ENCODE data around the gene VPS26C. TPM values are rescaled to one million over a fixed set of nuclear protein-coding genes. Genes with fewer than 3 reads are reported as not detected.

Gene VPS26C
- total RNA-seq, 2 experiments from 2014 or later, result 96.2 to 98.7 TPM

DNA sequence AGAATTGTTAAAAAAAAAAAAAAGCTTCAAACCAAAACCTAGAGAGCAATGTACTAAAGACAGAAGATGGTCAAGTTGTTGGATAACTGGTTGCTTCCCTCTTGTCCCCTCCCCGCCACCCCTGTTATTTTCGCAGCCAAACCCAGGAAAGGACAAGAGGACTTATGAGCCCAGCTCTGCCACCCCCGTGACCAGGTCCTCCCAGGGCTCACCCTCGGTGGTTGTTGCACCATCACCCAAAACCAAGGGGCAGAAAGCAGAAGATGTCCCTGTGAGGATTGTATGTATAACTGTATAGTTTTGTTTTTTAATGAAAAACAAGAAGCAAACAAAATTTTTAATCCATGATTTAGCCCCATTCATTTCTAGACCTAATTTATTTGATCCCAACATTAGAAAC lies 69.4 kb downstream of the VPS26C start:
- DNase-seq, result no peak
- ChIA-PET POLR2A (no interaction called here), CTCF (interaction anchor here (0.9 kb wide), 1 partner anchor 10 kb away, joined by 8 read pairs; no protein-coding TSS in a partner anchor)
- no peaks in the 10 kb centered on the region for H3K9me3 Mint-ChIP-seq (ENCODE audit: insufficient read depth)
- H3K27ac Mint-ChIP-seq, result no peak overlapping the region
- ATAC-seq, result no peak
- H3K4me3 Mint-ChIP-seq, result no peak overlapping the region
- H3K36me3 Mint-ChIP-seq (ENCODE audit: low read depth), result peaks cover 29% of the 10 kb centered on the region
- no peaks in the 10 kb centered on the region for H3K27me3 Mint-ChIP-seq (ENCODE audit: low read depth)
- H3K4me1 Mint-ChIP-seq (ENCODE audit: low read depth), result no peaks in the 10 kb centered on the region

DNA sequence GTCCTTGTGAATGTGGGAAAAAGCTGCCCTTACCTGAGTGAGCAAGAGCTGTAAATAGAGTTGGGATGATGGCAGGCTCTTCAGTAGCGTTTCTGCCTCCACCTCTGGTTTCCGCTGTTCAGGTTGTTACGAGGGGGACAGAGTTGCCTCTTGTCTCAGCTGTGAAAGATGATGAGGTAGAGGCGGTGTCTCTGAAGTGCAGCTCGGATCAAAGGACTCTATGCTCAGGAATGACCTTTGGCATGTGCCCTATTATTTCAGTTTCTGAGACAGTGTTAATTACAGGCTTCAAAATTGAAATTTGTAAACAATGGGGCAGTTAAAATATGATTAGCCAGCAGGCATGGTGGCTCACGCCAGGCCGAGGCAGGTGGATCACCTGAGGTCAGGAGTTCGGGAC lies 70.3 kb downstream of the VPS26C start:
- Mint-ChIP-seq H3K27me3 (ENCODE audit: low read depth) (no peaks in the 10 kb centered on the region), H3K4me3 (no peak overlapping the region), H3K36me3 (ENCODE audit: low read depth) (peaks cover 28% of the 10 kb centered on the region), H3K9me3 (ENCODE audit: insufficient read depth) (no peaks in the 10 kb centered on the region), H3K27ac (no peak overlapping the region), H3K4me1 (ENCODE audit: low read depth) (peaks cover 3% of the 10 kb centered on the region)
- POLR2A ChIA-PET, result no interaction called here
- CTCF ChIA-PET, result no interaction called here
- ATAC-seq (no peak), DNase-seq (no peak)

DNA sequence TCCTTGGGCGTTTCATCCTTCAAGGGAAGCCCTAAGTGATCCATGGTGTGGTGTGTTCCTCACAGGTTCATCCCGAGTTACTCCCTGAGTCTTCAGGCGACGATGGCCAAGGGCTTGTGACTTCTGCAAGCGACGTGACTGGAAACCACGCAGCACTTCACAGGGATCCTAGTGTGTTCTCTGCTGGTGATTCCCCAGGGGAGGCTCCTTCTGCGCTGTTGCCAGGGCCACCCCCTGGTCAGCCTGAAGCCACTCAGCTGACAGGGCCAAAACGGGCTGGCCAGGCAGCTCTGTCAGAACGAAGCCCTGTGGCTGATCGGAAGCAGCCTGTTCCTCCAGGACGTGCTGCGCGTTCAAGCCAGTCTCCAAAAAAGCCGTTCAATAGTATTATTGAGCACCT lies 71.5 kb downstream of the VPS26C start:
- Mint-ChIP-seq H3K4me3 (no peak overlapping the region), H3K9me3 (ENCODE audit: insufficient read depth) (no peaks in the 10 kb centered on the region), H3K36me3 (ENCODE audit: low read depth) (peaks cover 30% of the 10 kb centered on the region), H3K27me3 (ENCODE audit: low read depth) (no peaks in the 10 kb centered on the region), H3K4me1 (ENCODE audit: low read depth) (peaks cover 4% of the 10 kb centered on the region), H3K27ac (no peak overlapping the region)
- no peak for ATAC-seq
- POLR2A ChIA-PET, result no interaction called here
- CTCF ChIA-PET, result interaction anchor here (1.4 kb wide), 1 partner anchor 368 kb away, joined by 3 read pairs; no protein-coding TSS in a partner anchor
- DNase-seq, result no peak

DNA sequence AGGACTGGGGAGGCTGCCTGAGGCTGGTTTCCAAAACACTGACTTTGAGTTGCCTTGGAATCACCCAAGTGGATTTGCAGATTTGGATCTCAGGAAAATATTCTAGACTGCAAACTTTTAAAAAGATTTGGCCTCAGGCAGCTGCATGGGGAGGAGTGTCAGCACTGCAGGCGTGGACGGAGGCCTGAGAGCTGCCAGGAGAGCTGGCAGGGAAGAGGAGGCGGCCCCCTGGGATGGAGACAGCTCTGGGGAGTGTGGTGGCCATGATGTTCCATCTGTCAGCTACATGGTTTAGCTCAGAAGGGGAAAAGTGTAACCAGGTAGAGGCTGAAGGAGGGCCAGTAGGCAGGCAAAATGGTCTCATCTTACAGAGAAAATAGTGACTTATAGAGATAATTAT lies 72.1 kb downstream of the VPS26C start:
- Mint-ChIP-seq H3K36me3 (ENCODE audit: low read depth) (peaks cover 33% of the 10 kb centered on the region), H3K4me1 (ENCODE audit: low read depth) (peaks cover 4% of the 10 kb centered on the region), H3K27me3 (ENCODE audit: low read depth) (no peaks in the 10 kb centered on the region), H3K9me3 (ENCODE audit: insufficient read depth) (no peaks in the 10 kb centered on the region), H3K27ac (no peak overlapping the region), H3K4me3 (no peak overlapping the region)
- CTCF ChIA-PET, result interaction anchor here (1.1 to 1.4 kb wide), 2 partner anchors 28 to 369 kb away, joined by 3 read pairs; no protein-coding TSS in a partner anchor
- ATAC-seq, result no peak
- POLR2A ChIA-PET, result no interaction called here
- DNase-seq, result no peak

DNA sequence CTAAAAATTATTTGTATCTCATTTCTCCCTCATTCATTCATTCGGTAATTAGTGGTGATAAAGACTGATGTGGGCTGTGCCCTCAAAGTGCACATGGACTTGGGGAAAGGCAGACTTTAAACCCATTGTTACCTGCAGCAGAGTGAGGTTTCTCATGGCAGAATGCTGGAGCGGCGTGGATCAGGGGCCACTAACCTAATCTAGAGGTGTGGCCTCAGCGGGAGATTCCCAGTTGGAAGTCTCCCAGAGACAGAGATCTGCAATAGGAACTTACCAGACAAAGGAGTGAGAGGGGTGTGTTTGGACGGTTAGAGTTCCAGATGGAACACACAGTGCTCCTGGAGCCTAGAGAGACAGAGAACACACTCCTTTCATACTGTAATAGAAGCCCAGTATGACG lies 73.5 kb downstream of the VPS26C start:
- no peak for ATAC-seq
- CTCF ChIA-PET, result no interaction called here
- POLR2A ChIA-PET, result no interaction called here
- Mint-ChIP-seq H3K36me3 (ENCODE audit: low read depth) (peaks cover 35% of the 10 kb centered on the region), H3K9me3 (ENCODE audit: insufficient read depth) (no peaks in the 10 kb centered on the region), H3K4me1 (ENCODE audit: low read depth) (peaks cover 4% of the 10 kb centered on the region), H3K4me3 (no peak overlapping the region), H3K27me3 (ENCODE audit: low read depth) (no peaks in the 10 kb centered on the region), H3K27ac (no peak overlapping the region)
- DNase-seq, result no peak

DNA sequence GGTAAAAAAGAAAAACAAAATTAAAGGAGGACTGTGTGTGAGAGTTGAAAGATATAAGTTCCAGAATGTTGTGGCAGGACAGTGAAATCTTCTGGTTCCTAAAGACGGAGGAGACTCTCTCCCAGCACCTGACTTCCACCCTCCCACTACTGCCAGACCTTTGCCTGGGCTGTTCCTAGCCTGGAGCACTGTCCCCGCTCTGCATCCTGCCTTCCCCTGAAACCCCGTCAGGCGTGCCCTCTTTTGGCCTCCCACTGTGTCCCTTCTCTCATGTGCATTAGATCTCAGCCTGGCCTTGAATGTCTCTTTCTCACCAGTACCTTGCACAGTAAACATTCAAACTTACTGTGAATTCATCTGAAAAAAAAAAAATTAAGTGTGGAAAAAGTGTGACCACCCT lies 74.1 kb downstream of the VPS26C start:
- no peak for DNase-seq
- CTCF ChIA-PET, result interaction anchor here (1.3 kb wide), 1 partner anchor 66 kb away, joined by 3 read pairs; no protein-coding TSS in a partner anchor
- Mint-ChIP-seq H3K9me3 (ENCODE audit: insufficient read depth) (no peaks in the 10 kb centered on the region), H3K36me3 (ENCODE audit: low read depth) (peaks cover 36% of the 10 kb centered on the region), H3K27me3 (ENCODE audit: low read depth) (no peaks in the 10 kb centered on the region), H3K4me1 (ENCODE audit: low read depth) (peaks cover 4% of the 10 kb centered on the region), H3K27ac (no peak overlapping the region), H3K4me3 (no peak overlapping the region)
- no peak for ATAC-seq
- POLR2A ChIA-PET, result no interaction called here

DNA sequence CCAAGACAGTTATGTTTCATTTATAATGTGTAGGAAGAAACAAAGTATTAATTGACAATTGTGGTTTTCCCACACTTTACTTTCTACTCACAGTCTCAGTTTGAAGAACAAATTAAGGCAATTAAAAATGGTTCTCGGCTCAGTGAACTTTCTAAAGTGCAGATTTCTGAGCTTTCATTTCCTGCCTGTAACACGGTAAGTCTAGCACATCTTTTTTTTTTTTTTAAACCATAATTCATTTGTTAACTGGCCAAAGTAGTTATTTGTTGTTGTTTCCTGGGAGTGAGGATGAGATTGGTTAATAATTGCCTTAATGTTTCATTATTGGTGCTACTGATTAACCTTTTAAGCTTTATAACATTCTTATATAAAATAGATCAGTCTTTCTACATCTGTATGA lies 75.1 kb downstream of the VPS26C start:
- CTCF ChIA-PET, result interaction anchor here (1.3 kb wide), 1 partner anchor 67 kb away, joined by 3 read pairs; no protein-coding TSS in a partner anchor
- H3K36me3 Mint-ChIP-seq (ENCODE audit: low read depth), result peaks cover 36% of the 10 kb centered on the region

DNA sequence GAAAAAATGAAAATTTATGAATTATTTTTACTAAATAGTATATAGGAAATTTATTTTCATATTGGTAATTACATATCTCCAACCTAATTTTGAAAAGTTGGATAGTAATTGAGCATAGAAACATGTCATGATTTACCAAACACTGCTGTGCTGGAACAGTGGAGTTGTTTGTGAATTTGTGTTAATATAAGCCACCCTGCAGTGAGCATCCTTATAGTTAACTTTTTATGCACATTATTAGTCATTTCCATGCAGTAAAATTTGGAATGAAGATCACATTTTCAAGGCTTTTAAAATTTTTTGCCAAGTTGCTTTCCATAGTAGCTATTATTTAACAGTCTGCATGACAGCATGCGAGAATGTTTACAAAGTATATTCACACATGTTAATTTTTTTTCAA lies 78.3 kb downstream of the VPS26C start:
- DNase-seq, result no peak
- Mint-ChIP-seq H3K27me3 (ENCODE audit: low read depth) (no peaks in the 10 kb centered on the region), H3K4me3 (no peak overlapping the region), H3K27ac (no peak overlapping the region), H3K4me1 (ENCODE audit: low read depth) (peaks cover 17% of the 10 kb centered on the region), H3K36me3 (ENCODE audit: low read depth) (peaks cover 35% of the 10 kb centered on the region), H3K9me3 (ENCODE audit: insufficient read depth) (no peaks in the 10 kb centered on the region)
- ChIA-PET POLR2A (no interaction called here), CTCF (no interaction called here)
- no peak for ATAC-seq

More for the DNA sequence above, 75.1 kb downstream of the VPS26C start:
- H3K27me3 Mint-ChIP-seq (ENCODE audit: low read depth), result no peaks in the 10 kb centered on the region
- ATAC-seq, result no peak
- H3K27ac Mint-ChIP-seq, result peak overlapping the region; percentile 1
- POLR2A ChIA-PET, result no interaction called here
- H3K9me3 Mint-ChIP-seq (ENCODE audit: insufficient read depth), result no peaks in the 10 kb centered on the region
- peaks cover 9% of the 10 kb centered on the region for H3K4me1 Mint-ChIP-seq (ENCODE audit: low read depth)
- H3K4me3 Mint-ChIP-seq, result no peak overlapping the region
- no peak for DNase-seq

DNA sequence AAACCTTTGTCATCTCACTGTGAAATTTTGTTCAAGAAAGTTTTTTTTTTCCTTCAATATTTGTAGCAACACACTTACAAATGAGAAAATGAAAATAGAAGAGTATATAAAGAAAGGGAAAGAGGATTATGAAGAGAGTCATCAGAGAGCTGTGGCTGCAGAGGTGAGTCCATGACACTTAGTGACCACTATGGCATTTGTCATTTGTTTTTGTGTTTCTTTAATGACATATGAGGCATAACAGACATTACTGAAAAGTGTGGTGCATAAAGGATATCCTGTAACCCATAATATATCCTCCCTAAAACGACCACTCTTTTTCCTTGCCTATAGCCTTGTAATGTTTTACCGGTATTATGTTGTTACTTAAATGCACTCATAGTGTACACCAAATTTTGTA lies 80.2 kb downstream of the VPS26C start:
- DNase-seq (no peak), ATAC-seq (no peak)
- ChIA-PET CTCF (interaction anchor here (0.7 to 1.2 kb wide), 4 partner anchors 11 to 118 kb away, joined by 3 to 8 read pairs (median 4); no protein-coding TSS in a partner anchor), POLR2A (no interaction called here)
- Mint-ChIP-seq H3K9me3 (ENCODE audit: insufficient read depth) (no peaks in the 10 kb centered on the region), H3K4me1 (ENCODE audit: low read depth) (peaks cover 16% of the 10 kb centered on the region), H3K27ac (peak overlapping the region; percentile 4), H3K4me3 (no peak overlapping the region), H3K36me3 (ENCODE audit: low read depth) (peaks cover 35% of the 10 kb centered on the region), H3K27me3 (ENCODE audit: low read depth) (no peaks in the 10 kb centered on the region)

DNA sequence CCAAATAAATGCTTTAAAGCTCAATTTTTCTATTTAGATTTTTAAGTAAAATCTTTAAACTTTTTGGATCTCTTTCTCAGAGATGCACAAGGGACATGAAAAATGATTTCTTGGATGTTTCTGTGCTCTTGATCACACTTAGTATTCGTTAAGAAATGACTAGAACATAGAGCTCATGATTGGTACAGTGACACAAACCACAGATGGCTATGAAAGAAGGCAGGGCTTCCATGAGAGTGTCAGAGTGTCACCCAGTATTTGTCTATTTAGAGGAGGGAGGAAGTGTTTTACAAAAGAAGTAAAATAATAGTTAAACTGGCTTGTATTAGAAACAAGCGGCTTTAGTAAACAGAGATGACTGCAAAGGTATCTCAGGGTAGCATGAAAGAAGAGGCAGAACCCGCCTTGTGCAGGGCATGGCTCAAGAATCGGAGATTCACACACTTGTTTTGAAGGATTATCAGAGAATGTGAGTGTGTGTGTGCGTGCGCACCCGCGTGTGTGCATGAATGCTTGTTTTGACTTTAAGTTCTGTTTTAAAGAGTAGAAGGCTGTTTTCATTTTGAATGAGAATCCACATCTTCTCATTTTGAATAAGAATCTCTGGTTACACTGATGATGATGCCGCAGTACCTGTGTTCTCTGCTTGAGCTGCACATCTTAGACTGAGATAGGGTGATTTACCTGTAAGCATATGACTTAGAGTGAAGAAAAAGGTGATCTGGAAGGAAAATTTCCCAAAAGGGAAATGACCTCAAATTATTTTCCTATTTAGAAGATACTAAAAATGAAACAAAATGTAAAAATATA lies 82.1 kb downstream of the VPS26C start:
- ChIA-PET POLR2A (no interaction called here), CTCF (interaction anchor here (0.9 kb wide), 1 partner anchor 64 kb away, joined by 3 read pairs; no protein-coding TSS in a partner anchor)
- no peak for DNase-seq
- no peak overlapping the region for H3K27ac Mint-ChIP-seq
- H3K27me3 Mint-ChIP-seq (ENCODE audit: low read depth), result no peaks in the 10 kb centered on the region
- no peak for ATAC-seq
- peaks cover 34% of the 10 kb centered on the region for H3K36me3 Mint-ChIP-seq (ENCODE audit: low read depth)
- peaks cover 13% of the 10 kb centered on the region for H3K4me1 Mint-ChIP-seq (ENCODE audit: low read depth)
- no peaks in the 10 kb centered on the region for H3K9me3 Mint-ChIP-seq (ENCODE audit: insufficient read depth)
- no peak overlapping the region for H3K4me3 Mint-ChIP-seq

DNA sequence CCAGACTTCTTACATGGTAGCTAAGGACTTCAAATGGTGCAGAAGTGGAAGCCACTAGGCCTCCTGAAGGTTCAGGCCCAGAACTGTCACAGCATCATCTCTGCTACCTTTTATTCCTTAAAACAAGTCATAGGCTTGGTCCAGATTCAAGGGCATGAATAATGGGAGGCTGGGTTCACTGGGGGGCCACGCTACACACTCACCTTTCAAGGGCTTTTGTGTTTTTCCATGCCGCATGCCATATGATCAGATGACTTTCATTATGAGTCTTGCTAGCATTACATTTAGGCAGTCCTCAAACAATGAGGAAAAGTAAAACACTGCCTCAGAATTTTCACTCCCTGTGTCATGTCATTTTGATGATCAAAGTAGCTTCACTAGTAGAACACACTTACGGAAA lies 83.4 kb downstream of the VPS26C start:
- POLR2A ChIA-PET, result no interaction called here
- Mint-ChIP-seq H3K27ac (no peak overlapping the region), H3K9me3 (ENCODE audit: insufficient read depth) (no peaks in the 10 kb centered on the region), H3K27me3 (ENCODE audit: low read depth) (no peaks in the 10 kb centered on the region), H3K4me1 (ENCODE audit: low read depth) (peaks cover 13% of the 10 kb centered on the region), H3K36me3 (ENCODE audit: low read depth) (peaks cover 37% of the 10 kb centered on the region), H3K4me3 (no peak overlapping the region)
- ATAC-seq (no peak), DNase-seq (no peak)
- CTCF ChIA-PET, result no interaction called here

DNA sequence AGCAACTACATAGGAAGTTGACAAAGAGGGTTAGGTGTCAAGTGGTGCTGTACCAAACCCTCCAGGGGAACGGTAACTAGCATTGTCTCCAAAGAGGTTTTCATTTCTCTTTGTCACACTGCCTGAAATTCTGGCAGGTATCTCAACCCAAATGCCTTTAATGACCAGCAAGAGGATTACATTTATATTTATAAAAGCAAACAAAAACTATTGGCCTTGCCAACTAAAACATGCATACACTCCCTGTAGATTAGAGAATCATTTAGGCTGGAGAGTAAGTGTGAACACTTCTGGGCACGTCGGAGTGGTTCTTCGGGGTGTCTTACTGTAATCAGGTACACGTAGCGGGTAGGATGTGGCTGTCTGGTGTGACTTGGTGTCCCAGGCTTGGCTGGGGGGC lies 84.9 kb downstream of the VPS26C start:
- Mint-ChIP-seq H3K36me3 (ENCODE audit: low read depth) (peaks cover 39% of the 10 kb centered on the region), H3K9me3 (ENCODE audit: insufficient read depth) (peaks cover 3% of the 10 kb centered on the region), H3K4me1 (ENCODE audit: low read depth) (peaks cover 9% of the 10 kb centered on the region), H3K27me3 (ENCODE audit: low read depth) (no peaks in the 10 kb centered on the region), H3K4me3 (no peak overlapping the region), H3K27ac (no peak overlapping the region)
- ChIA-PET CTCF (interaction anchor here (1.0 kb wide), 1 partner anchor 16 kb away, joined by 3 read pairs; no protein-coding TSS in a partner anchor), POLR2A (no interaction called here)
- DNase-seq (no peak), ATAC-seq (no peak)

All from activated CD8-positive, alpha-beta T cell treated with anti-CD3 and anti-CD28 coated beads, Interleukin-2, amount 10 ng/mL, durations not matched to agents 7 days and 5 days (primary cell).